H1 (cell line): ENCODE data around the gene OR6N2. TPM values are rescaled to one million over a fixed set of nuclear protein-coding genes. Genes with fewer than 3 reads are reported as not detected.

Source experiments
- CTCF ChIA-PET: fragments of 300-600 bp; sonication (Branson Sonifier 250); formaldehyde crosslinking; loops from one replicate; lab custom pipeline; 2021; ENCODE audit not compliant: partially characterized antibody; lab: Charles Lee
- POLR2A ChIA-PET: fragments of 300-600 bp; sonication (Branson Sonifier 250); formaldehyde crosslinking; loops from one replicate; lab custom pipeline; 2021; ENCODE audit warnings: inconsistent platforms; ENCODE audit not compliant: partially characterized antibody; lab: Charles Lee
- DNase-seq, 2 experiments: peaks; one replicate each; pipeline versions ENCODE4 v3.0.0 to v3.0.0-alpha.2; 2010 to 2022; ENCODE audit warnings: low spot score in 2 of 2, low read depth in 1 of 2, mixed read lengths in 1 of 2
- FAIRE-seq: peaks from 2 replicates; lab custom pipeline; 2011; peaks lifted over from hg19 to GRCh38; lab: Jason Lieb, UNC
- H2AFZ ChIP-seq: 2 replicates; pipeline ENCODE4 v1.8.1; 2012; ENCODE audit warnings: low read length, inconsistent platforms
- H2AK5ac ChIP-seq: 2 replicates; pipeline ENCODE4 v1.6.1; 2013; ENCODE audit warnings: low read depth, low read length
- H2BK120ac ChIP-seq: replicated peaks from 2 replicates; pipeline ENCODE3; 2013; ENCODE audit warnings: low read depth, low read length, inconsistent platforms
- H2BK12ac ChIP-seq: 2 replicates; pipeline ENCODE4 v1.6.1; 2013; ENCODE audit warnings: low read depth, low read length
- H2BK15ac ChIP-seq: 2 replicates; pipeline ENCODE4 v1.6.1; 2013; ENCODE audit warnings: low read length
- H2BK20ac ChIP-seq: 2 replicates; pipeline ENCODE4 v1.6.1; 2013; ENCODE audit warnings: low read length
- H2BK5ac ChIP-seq: 2 replicates; pipeline ENCODE4 v1.6.1; 2013; ENCODE audit warnings: low read depth, low read length
- H3K14ac ChIP-seq: 2 replicates; pipeline ENCODE4 v1.6.1; 2013; ENCODE audit warnings: inconsistent platforms; ENCODE audit not compliant: insufficient read length
- H3K18ac ChIP-seq: 2 replicates; pipeline ENCODE4 v1.6.1; 2013; ENCODE audit warnings: low read length; ENCODE audit errors: extremely low read depth
- H3K23ac ChIP-seq: 2 replicates; pipeline ENCODE4 v1.6.1; 2013; ENCODE audit warnings: inconsistent platforms; ENCODE audit not compliant: insufficient read length
- H3K23me2 ChIP-seq: 2 replicates; pipeline ENCODE4 v1.6.1; 2013; ENCODE audit warnings: low read depth, low read length
- H3K27ac ChIP-seq: 2 replicates; pipeline ENCODE4 v1.6.1; 2011; ENCODE audit warnings: low read depth, low read length, inconsistent platforms
- H3K27me3 ChIP-seq, 4 experiments: replicated peaks in 1 of 4; 1 replicate in 1 of 4; 2 replicates in 3 of 4; pipeline versions ENCODE4 v1.6.1 to v1.8.1; 2011 to 2013; ENCODE audit warnings: low read length in 3 of 4, mild to moderate bottlenecking in 3 of 4, inconsistent platforms in 2 of 4, mixed read lengths in 2 of 4, moderate library complexity in 1 of 4; ENCODE audit not compliant: control insufficient read depth in 3 of 4, insufficient read depth in 3 of 4; ENCODE audit errors: extremely low read depth in 1 of 4
- H3K36me3 ChIP-seq, 4 experiments: 2 replicates each; pipeline versions ENCODE4 v1.6.1 to v1.8.1; 2011 to 2013; ENCODE audit warnings: mild to moderate bottlenecking in 4 of 4, low read length in 3 of 4, moderate library complexity in 2 of 4, control low read depth in 1 of 4, inconsistent platforms in 1 of 4; ENCODE audit not compliant: insufficient read depth in 4 of 4, control insufficient read depth in 2 of 4
- H3K4ac ChIP-seq: replicated peaks from 2 replicates; pipeline ENCODE3; 2013; ENCODE audit warnings: low read length, low read depth, mixed read lengths, inconsistent platforms; ENCODE audit not compliant: insufficient read length
- H3K4me1 ChIP-seq, 4 experiments: replicated peaks in 1 of 4; 1 replicate in 1 of 4; 2 replicates in 3 of 4; pipeline versions ENCODE4 v1.6.1 to v1.8.1; 2011 to 2013; ENCODE audit warnings: low read length in 3 of 4, inconsistent platforms in 2 of 4, mixed read lengths in 1 of 4; ENCODE audit not compliant: insufficient read depth in 4 of 4, control insufficient read depth in 3 of 4
- H3K4me2 ChIP-seq, 2 experiments: 2 replicates each; pipeline versions ENCODE4 v1.6.1 to v1.8.1; 2011 to 2013; ENCODE audit warnings: low read depth in 2 of 2, low read length in 2 of 2, control low read depth in 1 of 2, inconsistent platforms in 1 of 2, mild to moderate bottlenecking in 1 of 2; ENCODE audit not compliant: insufficient read depth in 1 of 2
- H3K4me3 ChIP-seq, 4 experiments: fragments of 200-600, 300-600 bp in 1 of 4; sonication (generic), shearing (Covaris generic), sonication (Bioruptor Twin) in 1 of 4; 2 replicates each; pipeline versions ENCODE4 v1.5.1 to v1.8.1; 2011 to 2016; ENCODE audit warnings: low read length in 4 of 4, low read depth in 3 of 4, control low read depth in 2 of 4, inconsistent platforms in 2 of 4, mild to moderate bottlenecking in 2 of 4, mixed read lengths in 1 of 4, moderate library complexity in 1 of 4; ENCODE audit not compliant: insufficient read depth in 2 of 4; ENCODE audit errors: extremely low read depth in 1 of 4
- H3K56ac ChIP-seq: replicated peaks from 2 replicates; pipeline ENCODE3; 2013; ENCODE audit warnings: low read depth, mild to moderate bottlenecking, mixed read lengths, low read length, inconsistent platforms; ENCODE audit not compliant: insufficient read length
- H3K79me1 ChIP-seq: 2 replicates; pipeline ENCODE4 v1.6.1; 2013; ENCODE audit warnings: low read depth, low read length, control low read depth
- H3K79me2 ChIP-seq, 2 experiments: 2 replicates each; pipeline versions ENCODE4 v1.6.1 to v1.8.1; 2012 to 2013; ENCODE audit warnings: low read length in 2 of 2, mild to moderate bottlenecking in 2 of 2, inconsistent platforms in 1 of 2; ENCODE audit not compliant: insufficient read depth in 2 of 2, control insufficient read depth in 1 of 2
- H3K9ac ChIP-seq, 4 experiments: replicated peaks in 1 of 4; 1 replicate in 1 of 4; 2 replicates in 3 of 4; pipeline versions ENCODE4 v1.6.1 to v1.8.1; 2011 to 2013; ENCODE audit warnings: low read depth in 3 of 4, low read length in 3 of 4, control low read depth in 2 of 4, mild to moderate bottlenecking in 2 of 4, moderate library complexity in 2 of 4, inconsistent platforms in 1 of 4; ENCODE audit errors: extremely low read depth in 1 of 4
- H3K9me3 ChIP-seq, 2 experiments: 2 replicates each; pipeline versions ENCODE4 v1.6.1 to v1.8.1; 2012 to 2013; ENCODE audit warnings: mild to moderate bottlenecking in 2 of 2, moderate library complexity in 2 of 2, control low read depth in 1 of 2, inconsistent platforms in 1 of 2, low read depth in 1 of 2, low read length in 1 of 2, mixed read lengths in 1 of 2; ENCODE audit not compliant: insufficient read depth in 2 of 2
- H4K20me1 ChIP-seq, 2 experiments: replicated peaks in 1 of 2; 2 replicates each; pipeline versions ENCODE3 to v1.8.1; 2011 to 2013; ENCODE audit warnings: inconsistent platforms in 2 of 2, low read length in 2 of 2, mild to moderate bottlenecking in 1 of 2; ENCODE audit not compliant: insufficient read depth in 2 of 2, control insufficient read depth in 1 of 2
- H4K5ac ChIP-seq: 2 replicates; pipeline ENCODE4 v1.6.1; 2013; ENCODE audit warnings: low read length, low read depth, mixed read lengths, inconsistent platforms; ENCODE audit not compliant: insufficient read length
- H4K8ac ChIP-seq: 2 replicates; pipeline ENCODE4 v1.8.0; 2013; ENCODE audit warnings: mild to moderate bottlenecking, moderate library complexity, low read length, inconsistent platforms; ENCODE audit not compliant: insufficient read depth; ENCODE audit errors: extremely low read depth
- H4K91ac ChIP-seq: replicated peaks from 2 replicates; pipeline ENCODE3; 2013; ENCODE audit warnings: low read length, mixed read lengths, inconsistent platforms; ENCODE audit not compliant: insufficient read length
- CHD2 ChIP-seq: IDR thresholded peaks from 2 replicates; pipeline ENCODE4 v1.6.1; 2012; ENCODE audit warnings: low read length, improper control_type of control experiment
- HDAC6 ChIP-seq: IDR thresholded peaks from one replicate; pipeline ENCODE4 v1.7.1; 2012; ENCODE audit warnings: low read depth, mild to moderate bottlenecking, inconsistent platforms, low read length, moderate library complexity
- MAFK ChIP-seq: IDR thresholded peaks from 2 replicates; pipeline ENCODE4 v1.6.1; 2012; ENCODE audit warnings: low read depth, mild to moderate bottlenecking, improper control_type of control experiment, low read length
- SP2 ChIP-seq: IDR thresholded peaks from 2 replicates; pipeline ENCODE4 v1.6.1; 2012; ENCODE audit warnings: mild to moderate bottlenecking, low read length, inconsistent platforms
- TAF1 ChIP-seq: IDR thresholded peaks from 2 replicates; pipeline ENCODE4 v1.6.1; 2011; ENCODE audit warnings: mild to moderate bottlenecking, low read depth, low read length
- WGBS, 2 experiments: shearing (Covaris generic) in 1 of 2; methylation state at CpG; one replicate each; pipeline versions ENCODE4 v1.1.6 to v1.1.7; 2013 to 2015; ENCODE audit warnings: low lambda C conversion rate in 2 of 2, mixed read lengths in 2 of 2, inconsistent platforms in 1 of 2, low coverage in 1 of 2, missing lambda C conversion rate in 1 of 2; ENCODE audit not compliant: insufficient replicate concordance in 2 of 2, insufficient coverage in 1 of 2, insufficient read length in 1 of 2; ENCODE audit errors: extremely low coverage in 1 of 2, missing lambda C conversion rate in 1 of 2; 5-methylcytosine and 5-hydroxymethylcytosine counted together
- polyA plus RNA-seq, 7 experiments: library from polyadenylated mRNA; depleted of rRNA in 3 of 7; stranded (reverse) in 5 of 7; unstranded in 2 of 7; fragments of >200 nt in 5 of 7; fragments of 200-250 nt in 2 of 7; gene quantifications; 1 replicate in 5 of 7; 2 replicates in 1 of 7; 4 replicates in 1 of 7; pipeline versions ENCODE4 v1.2.1 to v1.2.3, GENCODE V29; 2011 to 2013; ENCODE audit warnings: missing spikeins in 2 of 7, mixed read lengths in 2 of 7
- total RNA-seq: library from RNA; stranded (reverse); fragmentation: NEBNext Ultra II Directional; extraction: Animal tissue kit (Norgen Biotek cat#: 25700); gene quantifications from 2 replicates; pipeline ENCODE4 v1.2.1, GENCODE V29; 2021

Gene OR6N2
- total and polyA plus RNA-seq, 2 of the 8 experiments (the other 6 are each of a cell fraction or from before 2014, with no cell fraction given): not detected

DNA sequence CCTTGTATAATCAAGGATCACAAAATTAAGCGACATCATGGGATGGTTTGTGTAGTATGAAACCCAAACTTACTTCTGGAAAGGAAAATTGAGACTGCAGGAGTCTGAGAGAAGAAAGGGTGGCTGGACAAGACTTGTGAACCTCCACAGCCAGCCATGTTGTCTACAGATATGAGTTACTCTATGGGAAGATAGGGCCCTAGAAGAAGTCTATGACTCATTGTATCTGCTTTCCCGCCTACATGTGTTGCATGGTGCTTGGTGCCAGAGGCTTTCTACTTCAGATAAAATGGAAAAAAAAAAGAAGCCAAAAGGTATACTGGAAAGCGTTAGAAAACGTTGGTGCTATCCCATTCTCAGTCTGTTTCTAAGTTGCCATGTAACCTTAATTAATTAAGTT is 18.7 kb upstream of the OR6N2 start:
- Histone ChIP-seq H3K14ac (no peak overlapping the region), H3K18ac (no peak overlapping the region), H3K56ac (no peak overlapping the region), H4K5ac (no peak overlapping the region), H2AFZ (no peak overlapping the region), H3K36me3 (no peaks in the 10 kb centered on the region), H2AK5ac (no peak overlapping the region), H2BK5ac (no peak overlapping the region), H3K4me2 (no peak overlapping the region), H2BK15ac (no peak overlapping the region), H3K4me3 (no peak overlapping the region), H3K4me1 (no peaks in the 10 kb centered on the region), H3K9me3 (no peaks in the 10 kb centered on the region), H2BK12ac (no peak overlapping the region), H3K23ac (no peak overlapping the region), H4K91ac (no peak overlapping the region), H3K9ac (no peak overlapping the region), H3K27ac (no peak overlapping the region), H3K79me1 (no peaks in the 10 kb centered on the region), H3K23me2 (0 out of 2 replicates have a peak, but pooled peaks cover 2% of the 10 kb centered on the region), H3K27me3 (no peaks in the 10 kb centered on the region), H3K4ac (no peak overlapping the region), H4K20me1 (no peaks in the 10 kb centered on the region), H2BK20ac (no peak overlapping the region), H4K8ac (no peak overlapping the region), H2BK120ac (no peak overlapping the region), H3K79me2 (no peaks in the 10 kb centered on the region)
- DNase-seq (no peak), FAIRE-seq (no peak)
- ChIA-PET CTCF (interaction anchor here (1.0 kb wide), 1 partner anchor 9 kb away, joined by 4 read pairs; no protein-coding TSS in a partner anchor), POLR2A (no interaction called here)
- WGBS, 2 experiments: 94% methylated on average over 4 of the region's 4 CpGs; no CpG with 5 or more reads in 1 of the 2 experiments
- no peak for TF ChIP-seq CHD2
- no peak for TF ChIP-seq HDAC6
- TF ChIP-seq TAF1: no peak
- no peak for TF ChIP-seq MAFK
- no peak for TF ChIP-seq SP2
